Measurements from ENCODE around the gene RNU6-8.
A peak's percentile ranks its signal among the peaks of the same experiment; 100 is the strongest.

The RNU6-8 gene

GRCh38 chr14:32202998-32203882 lies at the start of gene RNU6-8:
RNU6-8 (minus strand) TSS chr14:32203269.
- DNase-seq, result peak; percentile 94

GRCh38 chr14:32252030-32252670 lies 49.1 kb upstream of the RNU6-8 start:
- peak; percentile 49 for DNase-seq

- DNase-seq, result no peak
Observed at GRCh38 chr14:32251530-32251929, 48.5 kb upstream of the RNU6-8 start.

GRCh38 chr14:32250681-32251080 lies 47.6 kb upstream of the RNU6-8 start:
- no peak for DNase-seq

GRCh38 chr14:32249780-32250179 lies 46.7 kb upstream of the RNU6-8 start:
- no peak for DNase-seq

GRCh38 chr14:32249371-32249770 lies 46.3 kb upstream of the RNU6-8 start:
- DNase-seq, result no peak

- DNase-seq, result no peak
Observed at GRCh38 chr14:32246751-32247150, 43.7 kb upstream of the RNU6-8 start.

GRCh38 chr14:32244404-32244803 lies 41.3 kb upstream of the RNU6-8 start:
- no peak for DNase-seq

- DNase-seq, result no peak
Observed at GRCh38 chr14:32233260-32233659, 30.2 kb upstream of the RNU6-8 start.

GRCh38 chr14:32232481-32232880 lies 29.4 kb upstream of the RNU6-8 start:
- DNase-seq, result no peak

GRCh38 chr14:32230695-32231280 lies 27.7 kb upstream of the RNU6-8 start:
- no peak for DNase-seq

- no peak for DNase-seq
Observed at GRCh38 chr14:32230181-32230580, 27.1 kb upstream of the RNU6-8 start.

GRCh38 chr14:32226056-32226455 lies 23.0 kb upstream of the RNU6-8 start:
- no peak for DNase-seq

GRCh38 chr14:32225378-32225920 lies 22.4 kb upstream of the RNU6-8 start:
- DNase-seq, result no peak

GRCh38 chr14:32224737-32225377 lies 21.8 kb upstream of the RNU6-8 start:
- DNase-seq, result no peak

GRCh38 chr14:32217301-32217700 lies 14.2 kb upstream of the RNU6-8 start:
- DNase-seq, result no peak

GRCh38 chr14:32212833-32213232 lies 9.8 kb upstream of the RNU6-8 start:
- no peak for DNase-seq

GRCh38 chr14:32211068-32211404 lies 8.0 kb upstream of the RNU6-8 start:
- no peak for DNase-seq

- no peak for DNase-seq
Observed at GRCh38 chr14:32209471-32209870, 6.4 kb upstream of the RNU6-8 start.

- no peak for DNase-seq
Observed at GRCh38 chr14:32208490-32208889, 5.4 kb upstream of the RNU6-8 start.

GRCh38 chr14:32206552-32206951 lies 3.5 kb upstream of the RNU6-8 start:
- no peak for DNase-seq

GRCh38 chr14:32205984-32206383 lies 2.9 kb upstream of the RNU6-8 start:
- DNase-seq, result no peak

GRCh38 chr14:32205554-32205953 lies 2.5 kb upstream of the RNU6-8 start:
- DNase-seq, result no peak
